ENCODE results near the gene HSD11B1. TPM values are rescaled to one million over a fixed set of nuclear protein-coding genes. Genes with fewer than 3 reads are reported as not detected.

The HSD11B1 gene
- polyA plus RNA-seq, 1 donor (not counting 4 experiments of a cell fraction or from before 2014, with no cell fraction given), result 2.7 TPM

GRCh38 chr1:209702832-209703231, 1.8 kb upstream of the HSD11B1 start:
- Histone ChIP-seq H3K27me3 (ENCODE audit: control insufficient read depth, extremely low read depth, insufficient read depth, low read length) (no peaks in the 10 kb centered on the region), H3K9ac (ENCODE audit: control insufficient read depth, extremely low read depth, insufficient read depth, low read length) (no peak overlapping the region), H4K20me1 (ENCODE audit: control insufficient read depth, extremely low read depth, insufficient read depth, low read length) (no peaks in the 10 kb centered on the region), H3K4me1 (ENCODE audit: control insufficient read depth, extremely low read depth, insufficient read depth, low read length) (peaks cover 11% of the 10 kb centered on the region), H3K36me3 (ENCODE audit: control insufficient read depth in 2 of 2, extremely low read depth in 1 of 2, insufficient read depth in 2 of 2, low read length in 2 of 2) (no peaks in the 10 kb centered on the region), H3K27ac (ENCODE audit: control insufficient read depth, insufficient read depth, low read length) (no peak overlapping the region), H3K9me3 (ENCODE audit: control insufficient read depth, low read depth, low read length) (no peaks in the 10 kb centered on the region), H3K4me3 (ENCODE audit: control insufficient read depth in 2 of 3, extremely low read depth in 1 of 3, insufficient read depth in 2 of 3, low read depth in 1 of 3, low read length in 3 of 3) (no peak overlapping the region), H3K79me2 (ENCODE audit: control insufficient read depth, insufficient read depth, low read length) (no peaks in the 10 kb centered on the region), H3K4me2 (ENCODE audit: control insufficient read depth, extremely low read depth, insufficient read depth, low read depth, low read length) (no peak overlapping the region), H2AFZ (ENCODE audit: control insufficient read depth, low read length) (no peak overlapping the region), H3K9me1 (ENCODE audit: control insufficient read depth, extremely low read depth, insufficient read depth, low read length) (no peaks in the 10 kb centered on the region)
- FAIRE-seq, result no peak
- no peak for TF ChIP-seq CTCF (optimal IDR thresholded peaks at IDR 0.05 in 1 of 3, IDR thresholded peaks at IDR 0.05 in 1 of 3, conservative IDR thresholded peaks at IDR 0.05 in 1 of 3; ENCODE audit: extremely low read depth in 1 of 3, insufficient read depth in 2 of 3, low read length in 3 of 3)
- no peak for TF ChIP-seq EZH2 (IDR thresholded peaks at IDR 0.05; ENCODE audit: low read length)
- no peak for DNase-seq (ENCODE audit: low read depth, low spot score)
- dilution Hi-C loops (cut with MboI; ENCODE audit: extremely low pct_ligation_motif_present, low sequenced_read_pairs), result no loop called here

GRCh38 chr1:209703834-209704504, 677 bp upstream of the HSD11B1 start:
- Histone ChIP-seq H3K36me3 (ENCODE audit: control insufficient read depth in 2 of 2, extremely low read depth in 1 of 2, insufficient read depth in 2 of 2, low read length in 2 of 2) (no peaks in the 10 kb centered on the region), H3K9me1 (ENCODE audit: control insufficient read depth, extremely low read depth, insufficient read depth, low read length) (no peaks in the 10 kb centered on the region), H3K4me1 (ENCODE audit: control insufficient read depth, extremely low read depth, insufficient read depth, low read length) (peaks cover 11% of the 10 kb centered on the region), H3K79me2 (ENCODE audit: control insufficient read depth, insufficient read depth, low read length) (no peaks in the 10 kb centered on the region), H3K9ac (ENCODE audit: control insufficient read depth, extremely low read depth, insufficient read depth, low read length) (no peak overlapping the region), H3K9me3 (ENCODE audit: control insufficient read depth, low read depth, low read length) (no peaks in the 10 kb centered on the region), H4K20me1 (ENCODE audit: control insufficient read depth, extremely low read depth, insufficient read depth, low read length) (no peaks in the 10 kb centered on the region), H3K27me3 (ENCODE audit: control insufficient read depth, extremely low read depth, insufficient read depth, low read length) (no peaks in the 10 kb centered on the region), H3K27ac (ENCODE audit: control insufficient read depth, insufficient read depth, low read length) (no peak overlapping the region), H3K4me2 (ENCODE audit: control insufficient read depth, extremely low read depth, insufficient read depth, low read depth, low read length) (no peak overlapping the region), H2AFZ (ENCODE audit: control insufficient read depth, low read length) (no peak overlapping the region), H3K4me3 (ENCODE audit: control insufficient read depth in 2 of 3, extremely low read depth in 1 of 3, insufficient read depth in 2 of 3, low read depth in 1 of 3, low read length in 3 of 3) (no peak overlapping the region)
- TF ChIP-seq EZH2 (IDR thresholded peaks at IDR 0.05; ENCODE audit: low read length) (no peak), CTCF (optimal IDR thresholded peaks at IDR 0.05 in 1 of 3, IDR thresholded peaks at IDR 0.05 in 1 of 3, conservative IDR thresholded peaks at IDR 0.05 in 1 of 3; ENCODE audit: extremely low read depth in 1 of 3, insufficient read depth in 2 of 3, low read length in 3 of 3) (no peak)
- dilution Hi-C loops (cut with MboI; ENCODE audit: extremely low pct_ligation_motif_present, low sequenced_read_pairs), result no loop called here
- DNase-seq (ENCODE audit: low read depth, low spot score) (no peak), FAIRE-seq (no peak)
